ENCODE measurements around the gene IFNA14. TPM values are rescaled to one million over a fixed set of nuclear protein-coding genes. Genes with fewer than 3 reads are reported as not detected.
A peak's percentile ranks its signal among the peaks of the same experiment; 100 is the strongest.

IFNA14 gene
- total and polyA plus RNA-seq, 8 donors, result not detected

GRCh38 chr9:21265421-21266189, 25.8 kb upstream of the IFNA14 start:
- no peak overlapping the region for H3K4me3 ChIP-seq
- no peak for ATAC-seq
- no peak overlapping the region for H3K27ac ChIP-seq
- 26 to 43% methylated on average over 1 of the region's 1 CpG for WGBS, 2 donors
- peak in 1 of 6 donors; percentile 18 for DNase-seq
- peaks cover 0 to 3% (median 0%) of the 10 kb centered on the region in 4 donors for H3K27me3 ChIP-seq
- no peaks in the 10 kb centered on the region for H3K4me1 ChIP-seq
- H3K9me3 ChIP-seq, result no peaks in the 10 kb centered on the region
- intact Hi-C loops (cut with DNase I), result no loop called here
- TF ChIP-seq CTCF (IDR thresholded peaks at IDR 0.05), result no peak
- H3K36me3 ChIP-seq, result no peaks in the 10 kb centered on the region
- no peak for FAIRE-seq

GRCh38 chr9:21255538-21256212, 15.9 kb upstream of the IFNA14 start:
- H3K4me3 ChIP-seq, result no peak overlapping the region
- WGBS, 2 donors, result 66 to 68% methylated on average over 5 of the region's 5 CpGs
- TF ChIP-seq CTCF (IDR thresholded peaks at IDR 0.05), result no peak
- FAIRE-seq (no peak), ATAC-seq (no peak), DNase-seq (no peak)
- peaks cover 0 to 4% (median 0%) of the 10 kb centered on the region in 3 donors for H3K4me1 ChIP-seq
- H3K9me3 ChIP-seq, result no peaks in the 10 kb centered on the region
- no peak overlapping the region for H3K27ac ChIP-seq
- no peaks in the 10 kb centered on the region for H3K27me3 ChIP-seq
- H3K36me3 ChIP-seq, result no peaks in the 10 kb centered on the region
- intact Hi-C loops (cut with DNase I), result no loop called here

DNA sequence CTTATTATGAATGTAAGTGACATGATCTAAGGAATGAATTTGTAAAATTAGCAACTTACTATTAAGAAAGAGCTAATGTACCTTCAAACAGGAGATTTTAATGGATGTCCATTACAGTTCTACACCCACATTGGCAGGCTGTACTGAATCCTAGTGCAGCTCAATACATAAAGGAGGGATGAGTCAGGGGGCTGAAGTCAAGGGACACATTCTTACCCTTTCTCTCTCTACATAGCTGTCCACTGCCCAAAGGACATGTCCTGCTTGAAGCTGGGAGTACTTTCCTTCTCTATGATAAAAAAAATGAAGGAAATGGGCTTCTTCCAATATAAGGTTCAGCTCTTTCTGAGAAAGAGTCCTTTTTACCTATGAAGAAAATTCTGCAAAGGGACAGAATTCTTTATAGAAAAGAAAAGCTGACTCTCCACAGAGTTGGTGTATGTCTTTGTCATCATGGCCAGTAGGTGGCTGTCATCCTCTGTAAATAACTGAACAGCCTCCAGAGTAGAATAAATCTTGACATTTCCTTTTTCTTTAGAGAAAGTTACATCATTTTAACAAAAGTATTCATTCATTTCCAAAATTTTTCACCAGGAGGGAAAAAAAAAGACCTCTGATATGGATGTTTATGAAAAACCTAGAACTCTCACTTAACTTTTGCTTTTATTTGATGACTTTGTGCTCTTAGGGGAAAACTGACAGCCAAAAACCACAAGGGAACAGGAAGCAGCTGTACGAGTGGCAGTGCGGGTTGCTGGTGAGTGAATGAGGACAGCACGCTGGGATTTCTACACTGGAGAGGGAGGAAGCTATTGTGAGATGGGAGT, 13.1 kb upstream of the IFNA14 start:
- Histone ChIP-seq H3K4me1 (peaks cover 0 to 4% (median 0%) of the 10 kb centered on the region in 3 donors), H3K27me3 (no peaks in the 10 kb centered on the region), H3K4me3 (no peak overlapping the region), H3K36me3 (no peaks in the 10 kb centered on the region), H3K27ac (no peak overlapping the region), H3K9me3 (no peaks in the 10 kb centered on the region)
- peak in 3 of 4 donors; percentile 15 to 33 (median 27) for TF ChIP-seq CTCF (IDR thresholded peaks at IDR 0.05)
- FAIRE-seq, result no peak
- intact Hi-C loops (cut with DNase I), result no loop called here
- no peak for DNase-seq
- WGBS, 2 donors, result 1% methylated on average over 3 of the region's 3 CpGs
- peak in 3 of 4 donors; percentile 75 to 82 (median 80) for ATAC-seq

GRCh38 chr9:21251638-21252037, 11.8 kb upstream of the IFNA14 start:
- no peaks in the 10 kb centered on the region for H3K36me3 ChIP-seq
- TF ChIP-seq CTCF (IDR thresholded peaks at IDR 0.05), result no peak
- H3K27ac ChIP-seq, result no peak overlapping the region
- intact Hi-C loops (cut with DNase I), result no loop called here
- FAIRE-seq (no peak), DNase-seq (no peak), ATAC-seq (peak in 2 of 4 donors; percentile 27 to 37)
- H3K4me1 ChIP-seq, result peaks cover 0 to 4% (median 0%) of the 10 kb centered on the region in 3 donors
- H3K4me3 ChIP-seq, result no peak overlapping the region
- H3K9me3 ChIP-seq, result no peaks in the 10 kb centered on the region
- no peaks in the 10 kb centered on the region for H3K27me3 ChIP-seq
- WGBS, 2 donors, result 27 to 28% methylated on average over 4 of the region's 4 CpGs
